ENCODE data around the gene PABPC3. TPM values are rescaled to one million over a fixed set of nuclear protein-coding genes. Genes with fewer than 3 reads are reported as not detected.

The PABPC3 gene
- total and polyA plus RNA-seq, 2 of the 8 experiments (the other 6 are each of a cell fraction or from before 2014, with no cell fraction given): 0.18 to 0.48 TPM

DNA sequence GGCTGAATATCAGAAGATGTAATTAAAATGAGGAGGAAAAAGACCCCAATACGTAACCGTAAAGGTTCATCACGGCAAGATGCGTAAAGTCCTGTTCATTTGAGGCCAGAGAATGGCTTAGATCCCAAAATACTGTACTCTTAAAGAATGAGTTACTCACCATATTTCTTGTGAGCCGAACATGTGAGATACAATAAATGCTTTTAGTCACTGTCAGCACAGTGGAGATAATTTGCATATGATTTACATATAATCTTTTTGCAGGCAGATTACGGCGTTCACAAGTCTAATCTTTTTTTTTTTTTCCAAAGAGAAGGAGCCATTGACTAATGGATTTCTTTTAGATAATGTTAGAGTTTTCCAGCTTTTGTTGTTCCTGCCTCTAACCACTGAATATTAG, 47.8 kb downstream of the PABPC3 start:
- H2AFZ ChIP-seq (ENCODE audit: low read length): no peak overlapping the region
- H2BK15ac ChIP-seq (ENCODE audit: low read length): no peak overlapping the region
- no peak overlapping the region for H3K9ac ChIP-seq (replicated peaks in 1 of 4; ENCODE audit: extremely low read depth in 1 of 4, low read depth in 3 of 4, low read length in 3 of 4)
- no peak for TF ChIP-seq BACH1 (IDR thresholded peaks at IDR 0.05; ENCODE audit: low read length)
- TF ChIP-seq JUND (IDR thresholded peaks at IDR 0.05; ENCODE audit: low read length): no peak
- no peak for TF ChIP-seq SP4 (IDR thresholded peaks at IDR 0.05; ENCODE audit: low read length)
- TF ChIP-seq, protein P1, sequence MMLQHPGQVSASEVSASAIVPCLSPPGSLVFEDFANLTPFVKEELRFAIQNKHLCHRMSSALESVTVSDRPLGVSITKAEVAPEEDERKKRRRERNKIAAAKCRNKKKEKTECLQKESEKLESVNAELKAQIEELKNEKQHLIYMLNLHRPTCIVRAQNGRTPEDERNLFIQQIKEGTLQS (IDR thresholded peaks at IDR 0.05; ENCODE audit: insufficient read depth, low read depth, low read length): no peak
- TF ChIP-seq MAFK (IDR thresholded peaks at IDR 0.05; ENCODE audit: low read depth, low read length): no peak
- no peak for TF ChIP-seq GTF2F1 (IDR thresholded peaks at IDR 0.05; ENCODE audit: borderline replicate concordance, low read depth, low read length)
- TF ChIP-seq RNF2 (IDR thresholded peaks at IDR 0.05; ENCODE audit: borderline replicate concordance, low read depth, low read length, missing control alignments, poor library complexity, severe bottlenecking): no peak
- no peak for TF ChIP-seq HDAC6 (IDR thresholded peaks at IDR 0.05; ENCODE audit: low read depth, low read length)
- TF ChIP-seq TAF7 (optimal IDR thresholded peaks at IDR 0.05; ENCODE audit: borderline replicate concordance, low read depth, low read length): no peak
- no peak for TF ChIP-seq KDM4A (IDR thresholded peaks at IDR 0.05; ENCODE audit: low read depth, low read length, severe bottlenecking)
- no peak for TF ChIP-seq ZNF274 (IDR thresholded peaks at IDR 0.05; ENCODE audit: borderline replicate concordance, extremely low read depth, low read length)
- no peak for TF ChIP-seq CBX5 (IDR thresholded peaks at IDR 0.05; ENCODE audit: low read depth, low read length)

More for the DNA sequence above, 47.8 kb downstream of the PABPC3 start:
- no peak overlapping the region for H4K8ac ChIP-seq (ENCODE audit: extremely low read depth, insufficient read depth, low read length)
- no peaks in the 10 kb centered on the region for H3K79me2 ChIP-seq (ENCODE audit: control insufficient read depth in 1 of 2, insufficient read depth in 2 of 2, low read length in 2 of 2)
- no peak overlapping the region for H3K14ac ChIP-seq (ENCODE audit: insufficient read length)
- no peak overlapping the region for H3K4me3 ChIP-seq (ENCODE audit: extremely low read depth in 1 of 4, insufficient read depth in 2 of 4, low read depth in 3 of 4, low read length in 4 of 4)
- H3K27ac ChIP-seq (ENCODE audit: low read depth, low read length): no peak overlapping the region
- no peaks in the 10 kb centered on the region for H3K23me2 ChIP-seq (ENCODE audit: low read depth, low read length)
- no peak overlapping the region for H3K56ac ChIP-seq (replicated peaks; ENCODE audit: insufficient read length, low read depth, low read length)
- H3K36me3 ChIP-seq (ENCODE audit: control insufficient read depth in 2 of 4, insufficient read depth in 4 of 4, low read length in 3 of 4): no peaks in the 10 kb centered on the region
- peaks cover 0 to 4% (median 2%) of the 10 kb centered on the region in 4 experiments; a peak in 2 of 7 replicates for H3K4me1 ChIP-seq (replicated peaks in 1 of 4; ENCODE audit: control insufficient read depth in 3 of 4, insufficient read depth in 4 of 4, low read length in 3 of 4)
- no peak overlapping the region for H2BK20ac ChIP-seq (ENCODE audit: low read length)
- no peak overlapping the region for H4K91ac ChIP-seq (replicated peaks; ENCODE audit: insufficient read length, low read length)
- DNase-seq (ENCODE audit: low read depth in 1 of 2, low spot score in 2 of 2) (no peak), FAIRE-seq (no peak)
- peaks cover 0 to 6% of the 10 kb centered on the region in 2 experiments; a peak in 2 of 4 replicates for H3K9me3 ChIP-seq (ENCODE audit: insufficient read depth in 2 of 2, low read depth in 1 of 2, low read length in 1 of 2)
- no peaks in the 10 kb centered on the region for H4K20me1 ChIP-seq (replicated peaks in 1 of 2; ENCODE audit: control insufficient read depth in 1 of 2, insufficient read depth in 2 of 2, low read length in 2 of 2)
- H4K5ac ChIP-seq (ENCODE audit: insufficient read length, low read depth, low read length): no peak overlapping the region
- no peaks in the 10 kb centered on the region for H3K79me1 ChIP-seq (ENCODE audit: low read depth, low read length)
- H2BK120ac ChIP-seq (replicated peaks; ENCODE audit: low read depth, low read length): no peak overlapping the region
- no peak overlapping the region for H3K4ac ChIP-seq (replicated peaks; ENCODE audit: insufficient read length, low read depth, low read length)
- no peak overlapping the region for H2BK12ac ChIP-seq (ENCODE audit: low read depth, low read length)
- 95% methylated on average over 7 of the region's 7 CpGs; no CpG with 5 or more reads in 1 of the 2 experiments for WGBS, 2 experiments (ENCODE audit: extremely low coverage in 1 of 2, insufficient coverage in 1 of 2, insufficient read length in 1 of 2, insufficient replicate concordance in 2 of 2, low coverage in 1 of 2, low lambda C conversion rate in 2 of 2, missing lambda C conversion rate in 1 of 2)
- ChIA-PET CTCF (ENCODE audit: partially characterized antibody) (interaction anchor here (0.8 kb wide), 1 partner anchor 60 kb away, joined by 3 read pairs; no protein-coding TSS in a partner anchor), POLR2A (ENCODE audit: partially characterized antibody) (no interaction called here)
- H2AK5ac ChIP-seq (ENCODE audit: low read depth, low read length): no peak overlapping the region
- no peak overlapping the region for H3K4me2 ChIP-seq (ENCODE audit: insufficient read depth in 1 of 2, low read depth in 2 of 2, low read length in 2 of 2)
- H3K27me3 ChIP-seq (replicated peaks in 1 of 4; ENCODE audit: control insufficient read depth in 3 of 4, extremely low read depth in 1 of 4, insufficient read depth in 3 of 4, low read length in 3 of 4): no peaks in the 10 kb centered on the region
- H3K18ac ChIP-seq (ENCODE audit: extremely low read depth, low read length): no peak overlapping the region
- no peak overlapping the region for H3K23ac ChIP-seq (ENCODE audit: insufficient read length)
- no peak overlapping the region for H2BK5ac ChIP-seq (ENCODE audit: low read depth, low read length)
